ENCODE data around the gene GBX1. TPM values are rescaled to one million over a fixed set of nuclear protein-coding genes. Genes with fewer than 3 reads are reported as not detected.

The GBX1 gene
- total RNA-seq, 1 donor from 2014 or later, result not detected

GRCh38 chr7:151210087-151210854 lies 42.8 kb upstream of the GBX1 start, which contains the start of gene H2BK1:
Gene H2BK1 (minus strand): TSS chr7:151210488. CDS start chr7:151210318, 170 bp downstream.
- intact Hi-C loops (cut with DNase I), result no loop called here
- Histone ChIP-seq H3K36me3 (peaks cover 34% of the 10 kb centered on the region), H3K27me3 (ENCODE audit: low read depth) (peaks cover 7% of the 10 kb centered on the region), H3K4me1 (no peaks in the 10 kb centered on the region), H3K27ac (no peak within 1 kb of the TSS), H3K4me3 (no peak within 1 kb of the TSS), H3K9me3 (no peaks in the 10 kb centered on the region)
- no peak for TF ChIP-seq CTCF (IDR thresholded peaks at IDR 0.05)
- ATAC-seq, result no peak
- no peak for DNase-seq

- Histone ChIP-seq H3K36me3 (peaks cover 27% of the 10 kb centered on the region), H3K27ac (no peak overlapping the region), H3K9me3 (no peaks in the 10 kb centered on the region), H3K4me1 (no peaks in the 10 kb centered on the region), H3K27me3 (ENCODE audit: low read depth) (peaks cover 13% of the 10 kb centered on the region), H3K4me3 (no peak overlapping the region)
- DNase-seq, result no peak
- no peak for ATAC-seq
- no peak for TF ChIP-seq CTCF (IDR thresholded peaks at IDR 0.05)
- intact Hi-C loops (cut with DNase I), result no loop called here
Observed at GRCh38 chr7:151209588-151209987, 42.1 kb upstream of the GBX1 start.

DNA sequence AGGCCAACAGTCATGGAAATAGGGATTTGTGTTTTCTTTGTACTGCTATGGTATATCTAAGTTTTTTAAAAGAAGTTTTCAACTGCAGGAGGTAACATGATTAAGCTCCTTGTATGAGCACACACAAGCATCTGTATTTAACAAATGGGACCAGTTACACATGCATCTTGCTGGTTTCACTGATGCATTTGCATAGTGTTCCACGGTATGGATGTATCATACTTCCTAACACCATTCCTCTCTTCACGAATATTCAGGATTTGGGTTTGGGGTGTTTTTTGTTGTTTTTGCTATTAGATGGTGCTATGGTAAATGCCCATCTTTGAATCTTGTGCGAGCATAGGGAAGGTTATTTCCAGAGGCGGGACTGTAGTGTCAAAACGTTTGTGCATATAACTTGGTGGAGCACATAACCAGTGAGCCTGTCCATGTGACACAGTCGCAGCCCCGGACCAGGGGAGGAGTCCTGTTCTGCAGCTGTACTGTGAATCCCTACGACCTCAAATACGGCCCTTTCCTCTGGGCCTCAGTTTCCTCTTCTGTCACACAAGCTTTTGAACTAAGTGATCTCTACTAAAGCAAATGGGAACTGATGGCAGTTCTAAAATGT lies 40.9 kb upstream of the GBX1 start:
- DNase-seq (no peak), ATAC-seq (no peak)
- no peak for TF ChIP-seq CTCF (IDR thresholded peaks at IDR 0.05)
- H3K9me3 ChIP-seq, result no peaks in the 10 kb centered on the region
- peaks cover 25% of the 10 kb centered on the region for H3K27me3 ChIP-seq (ENCODE audit: low read depth)
- H3K4me3 ChIP-seq, result no peak overlapping the region
- H3K27ac ChIP-seq, result no peak overlapping the region
- intact Hi-C loops (cut with DNase I), result no loop called here
- no peaks in the 10 kb centered on the region for H3K4me1 ChIP-seq
- H3K36me3 ChIP-seq, result peaks cover 15% of the 10 kb centered on the region

DNA sequence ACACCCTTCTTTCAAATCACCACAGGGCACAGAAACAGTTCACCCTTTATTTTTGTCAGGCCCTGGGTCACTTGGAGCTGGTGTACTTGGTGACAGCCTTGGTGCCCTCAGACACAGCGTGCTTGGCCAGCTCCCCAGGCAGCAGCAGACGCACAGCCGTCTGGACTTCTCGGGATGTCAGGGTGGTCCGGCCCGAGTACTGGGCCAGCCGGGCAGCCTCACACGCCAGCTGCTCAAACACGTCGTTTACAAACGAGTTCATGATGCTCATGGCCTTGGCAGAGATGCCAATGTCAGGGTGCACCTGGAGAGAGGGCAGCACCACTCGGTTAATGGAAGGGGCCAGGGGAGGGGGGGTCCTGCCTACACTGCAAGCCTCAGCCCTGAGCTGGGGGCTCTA lies 40.3 kb upstream of the GBX1 start:
- DNase-seq (no peak), ATAC-seq (no peak)
- Histone ChIP-seq H3K9me3 (no peaks in the 10 kb centered on the region), H3K4me1 (no peaks in the 10 kb centered on the region), H3K36me3 (peaks cover 10% of the 10 kb centered on the region), H3K4me3 (no peak overlapping the region), H3K27ac (no peak overlapping the region), H3K27me3 (ENCODE audit: low read depth) (peaks cover 29% of the 10 kb centered on the region)
- intact Hi-C loops (cut with DNase I), result no loop called here
- TF ChIP-seq CTCF (IDR thresholded peaks at IDR 0.05), result no peak

GRCh38 chr7:151207315-151207714 lies 39.8 kb upstream of the GBX1 start:
- Histone ChIP-seq H3K27ac (no peak overlapping the region), H3K4me3 (no peak overlapping the region), H3K9me3 (no peaks in the 10 kb centered on the region), H3K27me3 (ENCODE audit: low read depth) (peaks cover 29% of the 10 kb centered on the region), H3K4me1 (no peaks in the 10 kb centered on the region), H3K36me3 (peaks cover 6% of the 10 kb centered on the region)
- DNase-seq (no peak), ATAC-seq (no peak)
- intact Hi-C loops (cut with DNase I), result no loop called here
- no peak for TF ChIP-seq CTCF (IDR thresholded peaks at IDR 0.05)
